NCI-H82 treated with DMSO at 0.1 percent for 48 hours (cell line): Measurements from ENCODE around the gene PRRT2.
A peak's percentile ranks its signal among the peaks of the same experiment; 100 is the strongest.
"Not testable (repeated sequence)": the region's sequence is repeated elsewhere in the genome, so short reads cannot be mapped to it uniquely, and the experiment has no call there.

Experiments
- DNase-seq: peaks from one replicate; lab custom pipeline; 2025; ENCODE audit not compliant: unreplicated experiment; lab: John Stamatoyannopoulos, UW

Gene PRRT2

DNA sequence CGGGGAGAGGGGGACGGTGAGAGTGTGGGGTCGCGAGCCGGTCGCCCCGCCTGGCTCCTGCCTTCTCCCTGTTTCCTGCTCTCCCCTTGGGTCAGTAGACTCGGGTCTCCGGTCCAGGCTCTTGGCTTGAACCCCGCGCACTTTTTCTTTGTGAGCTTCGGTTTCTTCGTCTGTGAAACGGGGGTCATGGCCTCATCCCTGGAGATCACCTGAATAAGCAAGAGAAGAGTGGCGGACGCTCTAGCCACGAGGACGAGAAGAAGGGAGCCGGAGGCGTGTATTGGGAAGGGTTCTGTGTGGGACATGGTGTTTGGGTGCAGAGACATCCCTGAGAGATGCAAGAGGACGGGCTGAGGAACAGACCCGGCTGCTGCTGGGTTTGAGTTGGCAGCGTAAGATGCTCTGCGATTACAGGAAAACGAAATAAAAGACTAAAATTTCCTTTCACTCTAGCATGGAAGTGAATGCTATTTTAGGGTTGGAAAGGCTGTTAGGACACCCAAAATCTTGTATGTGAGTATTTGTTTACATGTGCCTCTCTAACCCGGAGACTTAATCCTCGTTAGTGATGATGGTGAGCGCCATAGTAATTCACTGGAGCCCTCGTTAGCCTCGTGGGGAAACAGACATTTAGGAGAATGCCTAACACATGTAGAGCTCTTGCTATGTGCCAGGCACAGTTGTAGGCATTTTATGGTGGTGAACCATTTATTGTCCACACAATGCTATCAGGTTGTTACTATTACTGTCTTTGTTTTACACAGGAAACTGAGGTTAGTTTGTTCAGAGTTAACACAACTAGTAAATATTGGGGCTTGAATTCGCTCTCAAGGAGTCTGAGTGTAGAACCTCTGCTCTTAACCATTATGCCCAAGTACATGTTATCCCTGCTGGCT, 20.8 kb upstream of the PRRT2 start:
- DNase-seq, result no peak

DNA sequence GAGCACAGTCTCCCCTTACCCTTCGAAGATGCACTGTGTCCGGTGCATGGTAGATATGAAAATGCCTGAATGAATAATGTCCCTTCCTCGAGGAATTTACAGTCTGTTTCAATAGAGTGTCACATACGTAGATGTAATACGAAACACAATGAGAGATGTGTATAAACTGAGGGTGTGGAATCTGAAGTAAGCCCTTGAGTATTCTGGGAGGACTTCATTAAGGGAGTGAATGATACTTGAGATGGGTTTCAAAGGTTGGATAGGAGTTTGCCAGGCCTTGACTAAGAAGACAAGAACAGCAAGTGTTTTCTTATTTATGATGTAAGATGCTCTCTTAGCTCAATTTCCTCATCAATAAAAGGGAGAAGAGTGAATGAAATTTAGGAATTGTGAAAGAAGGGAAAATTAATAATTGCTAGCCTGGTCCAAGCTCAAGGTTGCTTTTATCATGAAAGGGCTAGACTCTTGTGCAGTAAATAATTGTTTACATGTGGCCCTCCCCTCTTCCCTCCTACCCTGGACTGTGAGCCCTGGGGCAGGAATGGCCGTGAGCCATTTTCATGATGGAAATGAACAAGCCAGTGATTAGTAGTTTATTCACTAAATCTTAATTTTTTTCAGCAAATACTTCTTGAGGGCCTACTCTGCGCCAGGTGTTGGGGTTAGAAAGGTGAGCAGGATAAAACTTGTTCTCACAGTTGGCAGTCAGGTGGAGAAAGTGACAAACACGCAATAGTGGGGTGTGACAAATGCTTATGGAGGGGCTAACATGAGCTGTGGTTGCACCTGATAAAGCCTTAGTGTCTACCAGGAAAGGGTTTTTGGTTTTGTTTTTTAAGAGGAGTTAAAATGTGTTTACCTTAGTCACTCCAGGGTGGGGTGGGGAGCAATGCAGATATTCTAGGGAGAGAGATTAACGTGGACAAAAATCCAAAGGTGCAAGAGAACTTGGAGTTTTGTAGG, 19.9 kb upstream of the PRRT2 start:
- DNase-seq, result no peak

DNA sequence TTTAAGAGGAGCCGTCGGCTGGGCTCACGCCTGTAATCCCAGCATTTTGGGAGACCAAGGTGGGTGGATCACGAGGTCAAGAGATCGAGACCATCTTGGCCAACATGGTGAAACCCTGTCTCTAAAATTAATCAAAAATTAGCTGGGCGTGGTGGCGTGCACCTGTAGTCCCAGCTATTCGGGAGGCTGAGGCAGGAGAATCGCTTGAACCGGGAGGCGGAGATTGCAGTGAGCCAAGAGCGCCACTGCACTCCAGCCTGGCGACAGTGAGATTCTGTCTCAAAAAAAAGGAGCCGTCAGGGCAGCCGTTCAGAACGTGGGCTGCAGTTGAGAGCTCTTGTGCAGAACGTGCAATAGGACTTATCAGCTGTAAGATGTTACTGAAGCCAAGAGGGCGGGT, 18.8 kb upstream of the PRRT2 start:
- not testable (repeated sequence) for DNase-seq

DNA sequence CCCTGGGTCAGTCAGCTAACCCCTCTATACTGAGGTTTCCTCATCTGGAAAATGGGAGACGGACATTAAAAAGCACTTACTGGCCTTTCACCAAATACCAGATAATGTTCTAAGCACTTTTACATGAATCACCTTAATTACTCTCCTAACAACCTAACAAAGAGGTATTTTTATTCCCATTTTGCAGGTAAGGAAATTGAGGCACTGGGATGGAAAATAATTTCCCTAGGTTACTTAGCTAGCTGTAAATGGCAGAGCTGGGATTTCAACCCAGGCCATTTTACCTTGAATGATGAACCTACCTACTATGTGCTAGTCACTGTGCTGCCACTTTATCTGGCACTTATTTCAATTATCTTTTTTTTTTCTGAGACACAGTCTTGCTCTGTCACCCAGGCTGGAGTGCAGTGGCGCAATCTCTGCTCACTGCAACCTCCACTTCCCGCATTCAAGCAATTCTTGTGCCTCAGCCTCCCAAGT, 17.7 kb upstream of the PRRT2 start:
- no peak for DNase-seq

DNA sequence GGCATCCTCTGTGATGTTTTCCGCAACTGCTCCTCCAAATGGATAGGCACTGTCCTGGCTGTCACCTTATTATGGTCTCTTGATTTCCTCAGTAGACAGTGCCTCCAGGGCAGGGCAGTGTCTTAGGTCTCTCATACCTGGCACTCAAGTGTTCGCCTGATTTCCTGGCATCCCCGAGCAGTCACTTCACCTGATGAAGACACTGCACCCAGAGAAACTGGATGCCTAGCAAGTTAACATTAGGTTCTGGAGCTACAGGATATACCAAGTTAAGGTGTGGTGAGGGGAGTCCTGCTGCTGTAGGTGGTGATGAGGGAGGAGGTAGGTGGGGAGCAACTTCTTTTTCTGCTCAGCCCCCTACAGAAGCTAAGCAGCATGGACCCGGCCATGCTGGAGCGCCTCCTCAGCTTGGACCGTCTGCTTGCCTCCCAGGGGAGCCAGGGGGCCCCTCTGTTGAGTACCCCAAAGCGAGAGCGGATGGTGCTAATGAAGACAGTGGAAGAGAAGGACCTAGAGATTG, 9.5 kb upstream of the PRRT2 start:
- no peak for DNase-seq

DNA sequence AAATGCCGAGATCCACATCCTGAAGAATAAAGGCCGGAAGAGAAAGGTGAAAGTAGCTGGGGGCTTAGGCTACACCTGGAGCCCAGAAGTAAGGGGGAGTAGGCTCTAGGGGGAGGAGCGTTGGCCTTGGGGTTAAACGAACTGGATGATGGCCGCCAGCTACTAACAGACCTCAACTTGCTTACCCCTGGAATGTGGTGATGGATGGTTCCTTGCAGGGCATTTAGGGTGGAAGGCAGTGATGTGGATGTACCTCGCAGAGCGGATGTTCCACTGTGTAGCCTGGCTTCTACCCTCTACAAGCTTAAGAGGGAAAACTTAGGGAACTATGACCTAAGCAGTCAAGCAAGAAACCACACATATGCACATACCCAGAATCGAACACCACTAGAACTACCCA, 8.0 kb upstream of the PRRT2 start:
- no peak for DNase-seq

DNA sequence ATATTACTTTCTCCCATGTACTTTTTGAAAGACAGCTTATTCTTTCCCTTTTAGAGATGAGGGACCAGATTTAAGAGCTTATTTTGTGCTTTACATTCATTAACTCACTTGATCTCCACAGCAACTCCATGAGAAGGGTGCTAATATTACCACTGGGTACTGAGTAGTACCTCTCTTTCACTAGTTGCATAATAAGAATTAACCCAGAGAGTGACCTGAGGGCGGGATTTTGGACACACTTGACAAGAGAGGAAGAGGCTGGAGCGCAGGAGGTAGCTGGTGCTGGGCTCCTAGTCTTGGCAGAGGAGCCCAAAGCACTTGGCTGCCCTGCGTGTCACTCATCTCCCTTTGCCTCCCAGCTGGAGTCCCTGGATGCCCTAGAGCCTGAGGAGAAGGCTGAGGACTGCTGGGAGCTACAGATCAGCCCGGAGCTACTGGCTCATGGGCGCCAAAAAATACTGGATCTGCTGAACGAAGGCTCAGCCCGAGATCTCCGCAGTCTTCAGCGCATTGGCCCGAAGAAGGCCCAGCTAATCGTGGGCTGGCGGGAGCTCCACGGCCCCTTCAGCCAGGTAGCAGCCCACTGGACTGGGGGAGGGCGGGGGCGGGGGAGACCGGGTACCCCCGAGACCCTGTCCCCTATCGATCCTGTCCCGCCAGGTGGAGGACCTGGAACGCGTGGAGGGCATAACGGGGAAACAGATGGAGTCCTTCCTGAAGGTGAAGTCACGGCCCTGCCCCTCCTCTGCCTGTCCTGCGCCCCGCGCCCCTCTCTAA, 7.3 kb upstream of the PRRT2 start:
- no peak for DNase-seq

DNA sequence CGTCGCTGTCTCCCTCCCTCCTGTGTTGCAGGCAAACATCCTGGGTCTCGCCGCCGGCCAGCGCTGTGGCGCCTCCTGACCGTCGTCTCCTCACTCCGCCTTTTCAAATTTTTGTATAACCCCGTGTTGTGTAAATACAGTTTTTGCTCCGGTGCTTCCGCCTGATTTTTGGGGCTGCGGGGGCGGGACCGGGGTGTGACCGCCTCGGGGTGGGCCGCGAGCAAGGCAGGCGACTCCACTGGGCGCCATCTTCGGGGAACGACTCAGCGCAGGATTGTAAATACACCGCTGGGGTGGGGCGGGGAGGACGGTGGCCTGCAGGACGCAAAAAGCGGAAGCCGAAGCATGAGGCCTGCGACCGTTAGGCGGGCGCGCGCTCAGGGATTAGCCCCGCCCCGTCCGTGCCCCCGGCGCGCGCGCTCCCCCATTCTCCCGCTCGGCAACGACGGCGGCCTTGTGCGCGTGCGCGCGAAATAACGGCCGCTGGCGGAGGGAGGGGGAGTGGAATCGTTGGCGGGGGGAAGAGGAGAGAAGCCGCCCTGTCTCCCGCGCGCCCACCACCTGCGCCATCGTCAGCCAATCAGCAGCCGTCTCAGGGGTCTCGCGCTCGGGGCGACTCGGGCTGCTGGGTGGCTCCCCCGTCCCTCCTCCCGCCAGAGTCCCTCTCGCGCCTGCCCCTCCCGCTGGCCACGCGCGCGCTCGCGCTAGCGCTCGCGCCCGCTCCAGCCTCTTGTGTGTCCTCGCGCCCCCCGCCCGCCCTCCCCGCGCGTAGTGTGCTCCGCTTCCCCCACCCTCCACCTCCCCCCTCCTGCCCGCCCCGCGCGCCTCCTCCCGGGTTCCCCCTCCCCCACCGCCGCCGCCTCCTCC, 6.5 kb upstream of the PRRT2 start:
- peak; percentile 88 for DNase-seq

DNA sequence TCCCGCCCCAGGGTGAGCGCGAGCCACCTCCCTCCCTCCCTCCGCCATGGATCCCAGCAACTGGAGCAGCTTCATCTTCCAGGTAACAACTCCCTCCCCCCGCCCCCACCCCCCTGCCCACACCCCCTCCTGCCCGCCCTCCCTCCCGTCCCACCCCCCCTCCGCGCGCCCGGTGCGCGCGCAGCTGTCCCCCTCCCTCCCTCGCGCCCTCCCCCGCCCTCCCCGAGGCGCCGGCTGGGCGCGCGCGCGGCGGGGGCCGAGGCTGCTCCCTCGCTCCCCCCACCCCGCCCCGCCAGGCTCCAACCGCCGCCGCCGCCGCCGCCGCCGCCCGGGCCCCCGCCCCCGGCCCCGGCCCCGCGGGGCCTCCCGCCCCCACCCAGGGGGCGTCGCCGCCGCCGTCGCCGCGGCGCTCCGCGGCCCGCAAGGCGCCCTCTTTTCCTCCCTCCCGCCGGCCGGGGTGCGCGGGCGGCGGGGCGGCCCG, 5.9 kb upstream of the PRRT2 start, which contains the start of gene MAZ:
MAZ (plus strand) TSS at position 431 of the 481 bp plus-strand sequence. CDS start 173 bp downstream, outside the sequence.
- DNase-seq, result peak; percentile 67

DNA sequence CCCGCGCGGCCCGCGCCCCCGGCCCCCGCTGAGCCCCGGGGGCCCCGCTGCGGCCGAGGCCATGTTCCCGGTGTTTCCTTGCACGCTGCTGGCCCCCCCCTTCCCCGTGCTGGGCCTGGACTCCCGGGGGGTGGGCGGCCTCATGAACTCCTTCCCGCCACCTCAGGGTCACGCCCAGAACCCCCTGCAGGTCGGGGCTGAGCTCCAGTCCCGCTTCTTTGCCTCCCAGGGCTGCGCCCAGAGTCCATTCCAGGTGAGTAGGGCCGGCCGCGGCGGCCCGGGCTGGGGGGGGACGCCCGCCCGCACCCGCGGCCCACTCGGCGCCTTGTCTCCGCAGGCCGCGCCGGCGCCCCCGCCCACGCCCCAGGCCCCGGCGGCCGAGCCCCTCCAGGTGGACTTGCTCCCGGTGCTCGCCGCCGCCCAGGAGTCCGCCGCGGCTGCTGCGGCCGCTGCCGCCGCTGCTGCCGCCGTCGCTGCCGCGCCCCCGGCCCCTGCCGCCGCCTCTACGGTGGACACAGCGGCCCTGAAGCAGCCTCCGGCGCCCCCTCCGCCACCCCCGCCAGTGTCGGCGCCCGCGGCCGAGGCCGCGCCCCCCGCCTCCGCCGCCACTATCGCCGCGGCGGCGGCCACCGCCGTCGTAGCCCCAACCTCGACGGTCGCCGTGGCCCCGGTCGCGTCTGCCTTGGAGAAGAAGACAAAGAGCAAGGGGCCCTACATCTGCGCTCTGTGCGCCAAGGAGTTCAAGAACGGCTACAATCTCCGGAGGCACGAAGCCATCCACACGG, 5.2 kb upstream of the PRRT2 start:
- no peak for DNase-seq

DNA sequence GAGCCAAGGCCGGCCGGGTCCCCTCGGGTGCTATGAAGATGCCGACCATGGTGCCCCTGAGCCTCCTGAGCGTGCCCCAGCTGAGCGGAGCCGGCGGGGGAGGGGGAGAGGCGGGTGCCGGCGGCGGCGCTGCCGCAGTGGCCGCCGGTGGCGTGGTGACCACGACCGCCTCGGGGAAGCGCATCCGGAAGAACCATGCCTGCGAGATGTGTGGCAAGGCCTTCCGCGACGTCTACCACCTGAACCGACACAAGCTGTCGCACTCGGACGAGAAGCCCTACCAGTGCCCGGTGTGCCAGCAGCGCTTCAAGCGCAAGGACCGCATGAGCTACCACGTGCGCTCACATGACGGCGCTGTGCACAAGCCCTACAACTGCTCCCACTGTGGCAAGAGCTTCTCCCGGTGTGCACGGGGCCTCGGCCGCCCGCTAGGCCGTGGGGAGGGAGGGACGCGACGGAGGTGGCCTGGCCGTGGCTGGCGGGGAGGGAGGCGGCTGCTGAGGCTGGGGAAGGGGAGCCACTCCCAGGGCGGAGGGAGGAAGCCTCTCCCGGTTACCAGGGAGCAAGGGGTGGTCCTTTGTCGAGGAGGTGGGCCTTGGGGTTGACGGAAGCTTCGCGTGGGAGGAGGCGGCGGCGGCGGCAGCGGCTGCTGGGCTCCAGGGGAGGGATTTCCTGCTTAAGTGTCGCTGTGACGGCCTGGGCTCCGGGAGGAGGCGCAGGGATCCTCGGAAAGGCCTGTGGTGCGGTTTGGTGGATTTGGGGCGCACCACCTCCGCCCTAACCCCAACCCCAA, 4.4 kb upstream of the PRRT2 start:
- DNase-seq, result peak; percentile 45

DNA sequence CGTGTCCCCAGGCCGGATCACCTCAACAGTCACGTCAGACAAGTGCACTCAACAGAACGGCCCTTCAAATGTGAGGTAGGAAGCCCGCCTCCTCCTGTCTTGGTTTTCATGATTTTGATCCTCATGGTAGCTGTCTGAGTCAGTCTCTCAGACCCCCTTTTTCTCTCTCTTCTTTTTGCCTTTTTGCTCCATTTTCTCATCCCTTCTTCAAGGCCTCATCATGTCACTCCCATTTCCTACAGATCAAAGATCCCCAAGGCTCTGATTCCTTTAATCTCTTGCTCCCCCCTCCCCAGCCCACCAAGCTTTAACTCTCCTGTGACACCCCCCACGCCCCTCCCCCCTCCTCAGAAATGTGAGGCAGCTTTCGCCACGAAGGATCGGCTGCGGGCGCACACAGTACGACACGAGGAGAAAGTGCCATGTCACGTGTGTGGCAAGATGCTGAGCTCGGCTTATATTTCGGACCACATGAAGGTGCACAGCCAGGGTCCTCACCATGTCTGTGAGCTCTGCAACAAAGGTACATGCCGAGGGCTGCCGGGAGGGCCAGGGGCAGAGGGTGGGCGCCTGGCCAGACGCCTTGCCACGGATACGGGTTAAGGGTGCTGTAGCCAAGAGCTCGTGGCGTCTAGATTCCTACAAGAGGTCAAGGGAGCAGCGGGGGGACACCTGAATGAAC, 3.6 kb upstream of the PRRT2 start:
- DNase-seq, result no peak

DNA sequence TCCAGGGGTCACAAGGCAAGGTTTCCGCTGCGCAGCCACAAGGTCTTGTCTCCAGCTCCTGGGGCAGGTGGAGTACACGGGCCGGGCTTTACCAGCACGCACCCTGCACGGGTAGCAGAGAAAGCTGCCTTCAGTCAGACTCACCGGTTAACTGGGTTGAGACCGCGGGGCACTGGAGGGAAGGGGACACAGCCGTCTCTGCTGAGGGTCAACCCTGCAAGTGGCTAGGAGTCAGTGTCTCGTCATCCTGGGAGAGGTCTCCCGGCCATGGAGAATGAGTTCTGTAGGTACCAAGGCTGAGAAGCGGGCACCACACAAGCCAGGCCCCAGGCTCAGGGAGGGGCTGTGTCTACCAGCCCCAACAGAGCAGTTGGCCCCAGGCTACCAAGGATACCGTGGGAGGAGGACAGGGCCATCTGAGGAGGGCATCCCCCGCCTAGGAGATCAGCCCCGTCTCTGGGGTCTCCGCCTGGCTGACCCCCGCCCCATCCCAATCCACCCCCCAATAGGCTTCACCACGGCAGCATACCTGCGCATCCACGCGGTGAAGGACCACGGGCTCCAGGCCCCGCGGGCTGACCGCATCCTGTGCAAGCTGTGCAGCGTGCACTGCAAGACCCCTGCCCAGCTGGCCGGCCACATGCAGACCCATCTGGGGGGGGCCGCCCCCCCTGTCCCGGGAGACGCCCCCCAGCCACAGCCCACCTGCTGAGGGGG, 2.8 kb upstream of the PRRT2 start:
- no peak for DNase-seq

DNA sequence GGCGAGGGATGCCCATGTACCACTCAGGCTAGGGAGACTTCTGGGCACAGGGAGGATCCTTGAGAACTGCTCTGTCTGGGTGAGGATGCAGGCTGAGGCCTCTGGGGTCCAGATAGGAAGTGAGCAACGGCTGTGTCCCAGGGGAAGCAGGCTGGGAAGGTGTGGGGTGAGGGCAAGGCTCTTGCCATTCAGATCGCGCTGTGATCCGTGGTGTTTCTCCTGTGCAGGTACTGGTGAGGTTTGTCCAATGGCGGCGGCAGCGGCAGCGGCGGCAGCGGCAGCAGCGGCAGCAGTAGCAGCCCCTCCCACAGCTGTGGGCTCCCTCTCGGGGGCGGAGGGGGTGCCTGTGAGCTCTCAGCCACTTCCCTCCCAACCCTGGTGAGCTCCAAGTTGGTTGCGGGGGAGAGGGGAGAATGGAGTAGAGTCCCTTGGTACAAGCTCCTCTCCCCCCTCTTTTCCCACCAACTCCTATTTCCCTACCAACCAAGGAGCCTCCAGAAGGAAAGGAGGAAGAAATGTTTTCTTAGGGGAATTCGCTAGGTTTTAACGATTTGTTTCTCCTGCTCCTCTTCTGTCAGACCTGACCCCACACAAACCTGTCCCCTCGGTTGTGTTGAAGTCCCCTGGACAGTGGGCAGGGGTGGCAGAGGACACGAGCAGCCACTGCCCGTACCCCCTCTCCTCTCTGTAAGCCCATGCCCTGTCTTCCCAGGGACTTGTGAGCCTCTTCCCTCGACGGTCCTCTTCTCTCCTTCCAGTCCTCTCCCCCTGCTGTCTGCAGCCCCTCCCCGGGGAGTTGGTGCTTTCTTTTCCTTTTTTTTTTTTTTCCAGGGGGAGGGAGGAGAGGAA, 1.9 kb upstream of the PRRT2 start:
- DNase-seq, result no peak

DNA sequence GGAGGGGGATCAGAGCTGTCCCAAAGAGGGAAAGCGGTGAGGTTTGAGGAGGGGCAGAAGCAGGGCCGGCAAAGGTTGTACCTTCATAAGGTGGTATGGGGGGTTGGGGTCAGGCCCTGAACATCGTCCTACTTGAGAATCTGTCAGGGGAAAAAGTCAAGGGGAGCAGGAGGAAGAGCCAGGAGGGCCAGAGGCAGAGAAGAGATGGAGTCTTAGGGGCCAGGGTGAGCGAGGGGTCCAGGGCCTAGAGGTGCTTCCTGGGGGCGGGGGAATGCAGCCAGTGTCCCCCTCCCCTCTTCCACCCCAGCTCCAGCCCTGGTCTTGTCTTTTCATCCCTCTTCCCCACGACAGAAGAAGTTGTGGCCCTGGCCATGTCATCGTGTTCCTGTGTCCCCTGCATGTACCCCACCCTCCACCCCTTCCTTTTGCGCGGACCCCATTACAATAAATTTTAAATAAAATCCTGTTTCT, 1.3 kb upstream of the PRRT2 start:
- no peak for DNase-seq
